HG02623 (cell line): ENCODE data around the gene KDM4D.
"Not testable (repeated sequence)": the region's sequence is repeated elsewhere in the genome, so short reads cannot be mapped to it uniquely, and the experiment has no call there.

Source experiments
- ATAC-seq: cut with Tn5 transposase; IDR thresholded peaks from one replicate; pipeline ENCODE4 v1.9.1; 2021; ENCODE audit warnings: moderate library complexity; ENCODE audit not compliant: unreplicated experiment

Gene KDM4D

DNA sequence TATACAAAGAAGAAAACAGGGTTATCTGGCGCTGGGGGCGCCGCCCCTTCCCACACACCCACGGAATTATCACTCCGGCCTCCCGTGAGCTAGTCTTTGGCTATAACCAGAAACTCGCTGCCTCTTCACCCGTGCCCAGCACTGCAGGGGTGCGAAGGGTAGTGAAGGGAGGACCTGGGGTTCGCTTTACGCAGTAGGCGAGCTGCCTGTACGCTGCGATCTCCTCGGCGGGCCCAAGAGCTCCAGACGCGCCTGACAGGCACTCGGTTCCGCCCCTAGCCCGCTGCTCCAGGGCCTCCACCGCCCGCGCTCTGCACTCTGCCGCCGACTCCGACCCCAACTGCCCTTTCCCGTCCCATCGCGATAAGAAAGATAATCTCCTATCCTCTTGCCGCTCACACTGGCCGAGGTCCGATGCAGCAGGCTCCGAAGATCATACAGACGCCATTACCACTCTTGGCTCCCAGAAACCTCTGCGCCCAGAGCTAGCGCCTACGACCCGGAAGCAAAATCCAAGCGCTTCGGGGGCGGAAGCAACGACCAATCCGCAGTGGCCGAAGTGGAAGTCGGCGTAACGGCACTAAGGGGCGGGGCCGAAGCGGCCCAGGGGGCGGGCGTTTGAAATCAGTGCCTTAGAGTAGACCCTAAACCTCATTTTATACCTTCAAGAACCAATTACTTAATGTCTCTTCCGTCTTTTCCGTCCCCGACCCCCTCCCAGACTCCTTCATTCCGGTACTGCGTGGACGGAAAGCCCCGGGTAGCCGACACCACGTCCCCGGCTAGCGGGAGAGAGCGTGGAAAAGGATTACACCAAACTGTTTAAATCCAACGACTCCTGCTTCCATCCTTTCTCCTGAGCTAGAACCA is at the start of gene KDM4D, which contains the start of gene CWC15:
KDM4D (plus strand) TSS at position 611 of the 870 bp plus-strand sequence. CDS start 23,664 bp downstream, outside the sequence.
CWC15 (minus strand) TSS at position 458 of the 870 bp plus-strand sequence. CDS start 1,371 bp downstream, outside the sequence.
- ATAC-seq, result peak; percentile 100

GRCh38 chr11:94924171-94924572 is 49.3 kb upstream of the KDM4D start:
- no peak for ATAC-seq

GRCh38 chr11:94924612-94925011 is 48.9 kb upstream of the KDM4D start:
- ATAC-seq, result no peak

GRCh38 chr11:94925422-94926270 is 47.9 kb upstream of the KDM4D start:
- ATAC-seq, result no peak

DNA sequence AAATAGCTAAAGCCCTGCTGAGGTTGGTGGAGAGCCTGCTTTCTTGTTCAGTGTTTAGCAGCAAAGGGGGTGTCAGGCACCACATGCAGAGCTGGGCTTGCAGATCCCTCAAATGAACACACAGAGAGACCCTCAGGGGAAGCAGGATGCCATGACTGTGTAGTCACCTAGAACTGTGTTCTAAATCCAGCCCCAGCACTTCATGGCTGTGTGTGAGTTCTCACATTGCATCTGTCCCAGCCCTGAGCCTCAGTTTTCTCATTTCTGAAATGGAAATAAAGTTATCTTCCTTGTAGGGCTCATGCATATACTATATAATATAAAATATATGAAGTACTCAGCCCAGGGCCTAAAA is 47.3 kb upstream of the KDM4D start:
- no peak for ATAC-seq

DNA sequence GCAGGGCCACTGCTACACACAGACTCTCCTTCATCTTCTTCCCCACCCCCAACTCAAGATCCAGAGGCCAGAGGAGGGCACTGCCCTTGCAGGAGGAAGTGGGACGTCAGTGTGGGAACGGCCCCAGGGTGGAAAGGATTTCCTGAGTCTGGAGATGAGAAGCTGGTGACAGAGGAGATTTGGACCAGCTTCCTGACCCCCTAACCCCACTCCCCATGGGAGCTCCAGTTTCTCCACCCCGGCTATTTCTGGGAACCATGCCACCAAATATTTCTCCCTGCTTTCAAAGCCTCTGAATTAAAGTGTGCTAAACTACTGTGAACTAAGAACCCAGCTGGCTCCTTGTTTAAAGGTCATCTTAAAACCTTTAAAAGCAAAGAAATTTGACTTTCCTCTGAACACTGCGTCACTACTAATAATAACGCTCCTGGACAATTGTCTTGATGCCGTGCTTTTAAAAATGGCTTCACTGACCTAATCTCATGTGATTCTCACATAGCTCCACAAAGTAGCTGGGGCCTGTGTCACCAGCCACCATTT is 46.7 kb upstream of the KDM4D start:
- no peak for ATAC-seq

DNA sequence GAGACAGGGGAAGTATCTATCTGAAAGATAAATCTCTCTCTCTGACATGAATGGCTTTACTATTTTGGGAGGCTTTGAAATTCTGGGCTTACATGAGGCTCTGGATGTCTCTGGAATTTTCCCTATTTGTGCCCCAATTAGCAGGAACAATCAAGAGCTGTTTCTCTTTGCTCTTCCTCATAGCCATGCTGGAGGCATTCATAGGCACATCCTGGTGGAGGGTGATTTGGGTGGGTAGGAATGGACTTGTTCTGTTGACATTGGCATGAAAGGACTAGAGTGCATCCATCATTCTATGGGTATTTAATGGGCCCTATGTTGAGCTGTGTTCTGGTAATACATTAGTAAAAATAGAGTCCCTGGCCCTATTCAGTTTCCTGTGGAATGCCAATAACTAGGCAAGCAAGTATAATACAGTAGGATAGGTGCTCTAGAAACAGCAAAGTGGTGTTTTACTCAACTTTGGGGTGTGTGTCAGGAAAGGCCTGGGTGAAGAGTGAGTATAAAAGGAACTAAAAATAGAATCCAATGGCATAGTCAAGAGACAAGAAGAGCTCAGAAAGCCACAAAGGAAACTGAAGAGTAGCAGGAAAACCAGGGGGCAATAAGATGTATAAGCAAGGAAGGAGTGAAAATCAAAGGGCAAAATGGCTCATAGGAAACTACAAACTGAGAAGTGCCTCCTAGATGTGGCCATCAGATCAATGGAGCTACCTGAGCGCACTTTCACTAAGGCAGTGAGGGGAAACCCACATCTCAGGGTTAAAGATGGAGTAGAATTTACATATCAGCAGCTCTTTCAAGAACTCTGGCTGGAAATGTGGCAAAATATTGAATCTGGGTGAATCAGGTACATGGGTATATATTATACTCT is 45.2 kb upstream of the KDM4D start:
- ATAC-seq, result no peak

DNA sequence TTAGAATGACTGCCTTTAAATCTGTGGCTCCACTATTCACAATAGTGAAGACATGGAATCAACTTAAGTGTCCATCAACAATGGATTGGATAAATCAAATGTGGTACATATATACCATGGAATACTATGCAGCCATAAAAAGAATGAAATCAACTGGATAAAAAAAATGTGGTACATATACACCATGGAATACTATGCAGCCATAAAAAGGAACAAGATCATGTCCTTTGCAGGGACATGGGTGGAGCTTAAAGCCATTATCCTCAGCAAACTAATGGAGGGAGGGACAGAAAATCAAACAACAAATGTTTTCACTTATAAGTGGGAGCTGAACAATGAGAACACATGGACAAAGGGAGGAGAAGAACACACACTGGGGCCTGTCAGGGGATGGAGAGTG is 41.4 kb upstream of the KDM4D start:
- not testable (repeated sequence) for ATAC-seq

GRCh38 chr11:94932503-94932902 is 41.0 kb upstream of the KDM4D start:
- no peak for ATAC-seq

- no peak for ATAC-seq
These were observed 40.0 kb upstream of the KDM4D start for GRCh38 chr11:94933223-94934130.

- ATAC-seq, result no peak
These were observed 39.1 kb upstream of the KDM4D start for GRCh38 chr11:94934362-94934761.

DNA sequence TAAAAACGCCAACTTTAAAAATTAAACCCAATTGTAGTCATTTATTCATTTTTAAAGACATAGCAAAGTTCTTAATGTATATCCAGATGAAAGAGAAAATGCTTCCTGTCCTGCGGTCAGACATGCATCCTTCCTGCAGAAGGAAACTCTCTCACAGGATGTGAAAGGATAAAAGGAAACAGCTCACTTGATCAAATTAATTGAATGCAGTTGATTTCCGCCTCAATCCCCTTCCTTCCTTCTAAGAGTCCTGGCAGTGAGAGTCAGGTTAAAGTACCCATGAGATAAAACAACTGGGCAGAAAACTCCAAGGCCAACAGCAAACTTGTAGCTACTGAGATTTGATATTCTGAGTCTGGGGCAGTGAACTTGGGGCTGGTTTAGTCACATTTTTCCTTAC is 38.7 kb upstream of the KDM4D start:
- ATAC-seq, result no peak

DNA sequence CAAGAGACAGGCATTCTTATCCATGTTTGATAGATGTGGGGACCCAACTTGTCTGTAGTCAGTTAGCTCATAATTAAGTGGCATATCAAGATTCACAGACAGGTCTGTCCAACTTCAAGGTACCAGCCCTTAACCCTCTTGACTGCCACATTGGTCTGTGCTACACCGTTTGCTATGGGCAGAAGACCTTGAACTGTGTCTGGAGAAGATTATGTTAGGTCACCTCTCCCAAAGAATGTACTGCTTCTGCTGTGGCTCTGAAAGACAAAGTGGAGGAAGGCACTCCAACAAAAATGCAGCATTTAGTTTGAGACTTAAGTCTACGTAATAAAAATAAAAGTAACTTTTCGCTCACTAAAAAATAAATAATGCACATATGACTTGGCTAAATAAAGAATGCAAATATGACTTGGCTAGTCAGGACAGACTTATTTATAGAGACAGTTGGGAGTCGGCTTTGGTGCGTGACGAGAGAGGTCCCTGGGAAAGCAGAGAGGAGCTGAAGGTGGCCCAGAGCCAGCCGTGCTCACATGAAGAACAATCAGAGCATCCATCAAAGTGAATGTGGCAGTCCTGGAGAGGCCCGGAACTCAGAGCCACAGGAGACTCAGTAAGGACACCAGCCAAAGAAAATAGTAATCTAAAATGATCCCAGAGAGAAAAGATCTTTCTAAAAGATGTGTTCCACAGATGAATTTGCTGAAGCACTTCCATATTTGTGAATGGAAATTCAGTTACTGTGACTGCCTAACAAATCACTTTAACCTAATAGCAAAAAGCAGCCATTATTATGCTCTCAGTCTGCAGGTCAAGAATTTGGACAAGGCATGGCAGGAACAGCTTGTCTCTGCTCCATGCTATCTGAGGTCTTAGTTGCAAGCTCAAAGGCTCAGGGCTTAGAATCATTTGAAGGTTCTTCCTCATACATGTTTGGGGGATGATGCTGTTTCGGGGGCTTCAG is 35.1 kb upstream of the KDM4D start:
- no peak for ATAC-seq

GRCh38 chr11:94939346-94939745 is 34.2 kb upstream of the KDM4D start:
- no peak for ATAC-seq

- ATAC-seq, result no peak
These were observed 32.4 kb upstream of the KDM4D start for GRCh38 chr11:94941131-94941530.

DNA sequence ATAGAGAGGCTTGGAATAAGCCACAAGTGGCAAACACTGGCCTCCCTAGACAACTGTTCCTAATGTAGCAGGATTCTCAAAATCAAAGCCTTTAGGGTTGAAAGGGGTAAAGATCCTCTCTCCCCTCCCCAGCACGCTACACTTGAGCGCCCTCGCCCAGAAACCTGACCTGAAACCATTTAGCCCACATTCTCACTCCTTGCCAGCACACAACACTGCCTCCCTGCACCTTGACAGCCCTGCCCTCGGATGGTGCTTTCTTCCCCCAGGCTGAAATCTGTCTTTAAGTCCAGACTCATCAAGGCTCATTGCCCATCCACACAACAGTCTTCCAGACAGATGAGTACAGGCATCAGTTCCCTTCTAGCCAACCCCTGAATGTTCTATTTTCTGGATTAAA is 26.7 kb upstream of the KDM4D start:
- no peak for ATAC-seq

DNA sequence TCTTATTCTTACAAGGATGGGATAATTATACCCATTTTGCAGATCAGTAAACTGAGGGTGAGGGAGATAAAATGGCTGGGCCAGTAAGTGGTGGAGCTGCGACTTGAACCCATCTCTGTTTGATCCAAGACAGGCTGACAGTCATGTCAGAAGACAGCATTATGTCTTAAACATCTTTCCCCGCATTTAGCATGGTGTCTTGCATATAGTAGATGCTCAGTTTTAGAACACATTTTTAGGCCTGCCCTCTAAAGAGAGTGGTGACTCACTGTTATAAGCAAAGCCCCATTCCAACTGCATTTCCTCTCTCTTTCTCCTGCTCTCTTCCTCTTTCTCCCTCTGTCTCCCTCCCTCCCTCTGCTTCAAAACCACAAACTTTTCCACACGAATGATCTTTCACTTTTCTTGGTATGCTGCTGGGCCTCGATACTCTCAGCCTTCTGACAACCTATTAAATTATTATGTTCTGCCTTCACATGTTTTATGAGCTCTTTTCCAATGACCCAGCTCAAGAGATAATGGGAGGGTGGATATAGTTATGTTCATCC is 25.4 kb upstream of the KDM4D start:
- no peak for ATAC-seq

DNA sequence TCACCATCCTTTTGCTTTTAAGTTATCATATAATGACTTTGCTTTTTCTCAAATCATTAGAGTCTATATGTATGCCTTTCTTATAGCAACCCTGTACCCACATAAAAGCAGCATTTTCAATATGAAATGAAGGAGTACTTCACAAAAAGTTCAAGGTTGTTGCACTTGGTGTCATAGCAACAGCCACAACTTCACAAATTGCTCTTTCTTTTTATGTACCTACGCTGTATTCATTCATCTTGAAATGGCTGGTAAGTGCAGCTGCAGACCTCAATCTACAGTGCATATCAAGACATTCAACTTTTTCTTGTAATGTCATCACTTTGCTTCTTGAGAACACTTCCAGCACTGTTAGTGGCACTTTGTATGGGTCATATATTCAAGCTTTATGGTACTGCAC is 18.8 kb upstream of the KDM4D start:
- no peak for ATAC-seq
